ENCODE data around the gene LKAAEAR1. TPM values are rescaled to one million over a fixed set of nuclear protein-coding genes. Genes with fewer than 3 reads are reported as not detected.

LKAAEAR1 gene
- polyA plus RNA-seq, 2 of the 4 experiments (the other 2 are of a cell fraction) = 0.14 to 0.56 TPM

DNA sequence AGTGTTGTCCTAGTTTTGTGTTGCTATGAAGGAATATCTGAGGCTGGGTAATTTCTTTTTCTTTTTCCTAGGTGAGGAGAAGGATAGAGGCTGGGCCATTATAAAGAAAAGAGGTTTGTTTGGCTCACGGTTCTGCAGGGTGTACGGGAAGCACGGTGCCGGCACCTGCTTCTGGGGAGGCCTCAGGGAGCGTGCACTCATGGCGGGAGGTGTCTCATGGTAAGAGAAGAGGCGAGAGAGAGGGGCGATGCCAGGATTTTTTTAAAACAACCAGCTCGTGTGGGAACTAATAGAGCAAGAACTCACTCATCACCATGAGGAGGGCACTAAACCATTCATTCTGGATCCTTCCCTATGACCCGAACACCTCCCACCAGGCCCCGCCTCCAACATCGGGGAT, 37.4 kb upstream of the LKAAEAR1 start:
- Histone ChIP-seq H3K4me3 (no peak overlapping the region), H3K9me3 (peaks cover 2% of the 10 kb centered on the region; the same call in 1 of the 3 replicates), H3K27ac (no peak overlapping the region), H3K4me1 (no peaks in the 10 kb centered on the region), H3K4me2 (no peak overlapping the region)
- ATAC-seq (no peak), DNase-seq (ENCODE audit: low read depth in 1 of 2, low spot score in 1 of 2) (no peak), FAIRE-seq (no peak)
- WGBS (ENCODE audit: missing lambda C conversion rate) = 49% methylated on average over 12 of the region's 12 CpGs
- POLR2A ChIA-PET = no interaction called here
- CTCF ChIA-PET = interaction anchor here (0.8 to 5.8 kb wide), 25 partner anchors 12 to 1144 kb away, joined by 3 to 121 read pairs (median 9); partner anchors contain the start of genes LKAAEAR1, NPBWR2, OPRL1 and PRPF6
- TF ChIP-seq JUNB (IDR thresholded peaks at IDR 0.05) (no peak), KDM1A (IDR thresholded peaks at IDR 0.05; ENCODE audit: low read depth) (no peak), RARB (CRISPR knock-in tag; IDR thresholded peaks at IDR 0.05) (no peak), ESRRA (IDR thresholded peaks at IDR 0.05; ENCODE audit: borderline replicate concordance, low read length) (no peak), ZNF302 (CRISPR knock-in tag; IDR thresholded peaks at IDR 0.05) (no peak), REST (IDR thresholded peaks at IDR 0.05) (no peak), RAD21 (conservative IDR thresholded peaks at IDR 0.05 in 1 of 2, IDR thresholded peaks at IDR 0.05 in 1 of 2) (no peak), ZC3H11A (IDR thresholded peaks at IDR 0.05) (no peak), TFCP2L1 (CRISPR knock-in tag; IDR thresholded peaks at IDR 0.05) (no peak), RNF2 (IDR thresholded peaks at IDR 0.05; ENCODE audit: borderline replicate concordance, low read depth) (no peak), ZSCAN20 (CRISPR knock-in tag; IDR thresholded peaks at IDR 0.05) (no peak), EHMT2 (IDR thresholded peaks at IDR 0.05; ENCODE audit: low read depth) (no peak), POLR2AphosphoS2 (conservative IDR thresholded peaks at IDR 0.05; ENCODE audit: low read length) (no peak), NFE2L2 (conservative IDR thresholded peaks at IDR 0.05; ENCODE audit: low read length) (no peak), USF2 (IDR thresholded peaks at IDR 0.05) (no peak), KDM5A (IDR thresholded peaks at IDR 0.05) (no peak), GATA3 (IDR thresholded peaks at IDR 0.05; ENCODE audit: borderline replicate concordance) (no peak), MAZ (IDR thresholded peaks at IDR 0.05; ENCODE audit: borderline replicate concordance, low read depth, low read length) (no peak)

DNA sequence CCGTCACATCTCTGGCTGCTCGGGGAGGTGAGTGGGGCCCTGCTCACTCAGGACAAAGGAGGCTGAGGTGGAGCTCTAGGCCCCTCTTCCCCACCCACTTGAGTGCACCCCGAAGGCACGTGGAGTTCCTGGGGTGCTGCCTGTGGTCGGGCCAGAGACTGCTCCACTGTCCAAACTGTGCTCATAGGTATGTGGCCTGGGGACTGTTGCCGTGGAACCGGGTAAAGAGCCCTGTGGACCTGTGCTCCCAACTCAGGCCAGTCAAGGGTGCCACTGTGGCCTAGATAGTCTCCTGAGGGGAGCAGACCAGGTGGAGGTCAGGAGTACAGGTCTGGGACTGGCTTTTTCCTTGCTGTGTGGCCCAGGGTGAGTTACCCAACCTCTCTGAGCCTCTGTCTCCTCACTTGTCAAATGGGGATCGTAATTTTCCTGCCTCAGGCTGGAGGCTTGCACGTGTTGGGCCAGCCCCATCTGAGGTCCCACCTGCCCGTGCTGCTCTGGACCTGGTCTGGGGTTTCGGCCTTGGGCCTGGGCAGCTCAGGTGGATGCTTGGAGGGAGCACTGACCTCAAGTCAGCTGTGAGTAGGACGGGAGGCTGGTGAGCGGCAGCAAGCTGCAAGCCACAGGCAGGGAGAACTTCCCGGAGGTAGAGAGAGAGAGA, 35.6 kb upstream of the LKAAEAR1 start:
- TF ChIP-seq POLR2AphosphoS2 (conservative IDR thresholded peaks at IDR 0.05; ENCODE audit: low read length) (no peak), ZFP36 (IDR thresholded peaks at IDR 0.05; ENCODE audit: borderline replicate concordance, partially characterized antibody) (peak; percentile 66), KDM1A (IDR thresholded peaks at IDR 0.05; ENCODE audit: low read depth) (0 out of 2 replicates have a peak, but pooled peaks have one; percentile 61), RARB (CRISPR knock-in tag; IDR thresholded peaks at IDR 0.05) (no peak), BHLHE40 (IDR thresholded peaks at IDR 0.05; ENCODE audit: low read depth, low read length) (no peak)
- DNase-seq (ENCODE audit: low read depth in 1 of 2, low spot score in 1 of 2) (no peak), ATAC-seq (peak; percentile 16 to 39; a peak in 4 of 6 replicates), FAIRE-seq (no peak)
- POLR2A ChIA-PET = no interaction called here
- Histone ChIP-seq H3K4me2 (0 out of 3 replicates have a peak overlapping the region, but pooled peaks have one; percentile 46), H3K27ac (no peak overlapping the region), H3K4me1 (no peaks in the 10 kb centered on the region), H3K9me3 (peaks cover 2% of the 10 kb centered on the region; the same call in 1 of the 3 replicates), H3K4me3 (no peak overlapping the region)
- WGBS (ENCODE audit: missing lambda C conversion rate) = 56% methylated on average over 10 of the region's 14 CpGs
- CTCF ChIA-PET = interaction anchor here (0.5 to 5.8 kb wide), 38 partner anchors 9 to 582 kb away, joined by 3 to 121 read pairs (median 6); partner anchors contain the start of genes LKAAEAR1, NPBWR2, OPRL1 and PRPF6

Data from A549 (cell line).